Activated CD4-positive, alpha-beta T cell treated with anti-CD3 and anti-CD28 coated beads, Interleukin-2, amount 50 U/mL, for 48 hours (primary cell): ENCODE data around the gene LTBR.
A peak's percentile ranks its signal among the peaks of the same experiment; 100 is the strongest.

ENCODE experiments used
- DNase-seq, 2 experiments: peaks; one replicate each; pipeline ENCODE4 v3.0.0-alpha.2; 2020

The LTBR gene

GRCh38 chr12:6368906-6369525 is 14.9 kb upstream of the LTBR start:
- DNase-seq, result no peak

- no peak for DNase-seq
Observed at GRCh38 chr12:6369916-6370575, 13.9 kb upstream of the LTBR start.

GRCh38 chr12:6370576-6370935 is 13.4 kb upstream of the LTBR start:
- no peak for DNase-seq

- DNase-seq, result no peak
Observed at GRCh38 chr12:6370994-6371754, 12.8 kb upstream of the LTBR start.

- DNase-seq, result peak in 1 of 2 experiments; percentile 17
Observed at GRCh38 chr12:6372403-6373003, 11.5 kb upstream of the LTBR start.

- DNase-seq, result no peak
Observed at GRCh38 chr12:6373022-6373787, 10.8 kb upstream of the LTBR start.

GRCh38 chr12:6374028-6374785 is 9.8 kb upstream of the LTBR start:
- no peak for DNase-seq

GRCh38 chr12:6374786-6375160 is 9.2 kb upstream of the LTBR start:
- no peak for DNase-seq

GRCh38 chr12:6375269-6376078 is 8.5 kb upstream of the LTBR start, which contains the start of gene SCNN1A:
SCNN1A (minus strand) TSS chr12:6375563; CDS start chr12:6374783, 780 bp downstream.
- no peak for DNase-seq

- DNase-seq, result peak in 1 of 2 experiments; percentile 25
Observed at GRCh38 chr12:6376079-6376869, 7.7 kb upstream of the LTBR start.

- no peak for DNase-seq
Observed at GRCh38 chr12:6376870-6377666, 6.9 kb upstream of the LTBR start.

GRCh38 chr12:6377667-6377994 is 6.3 kb upstream of the LTBR start:
- no peak for DNase-seq

GRCh38 chr12:6378709-6379472 is 5.1 kb upstream of the LTBR start:
- DNase-seq, result no peak

- no peak for DNase-seq
Observed at GRCh38 chr12:6380141-6381121, 3.5 kb upstream of the LTBR start.

- no peak for DNase-seq
Observed at GRCh38 chr12:6382371-6382770, 1.6 kb upstream of the LTBR start.

- DNase-seq, result no peak
Observed at GRCh38 chr12:6382982-6383381, 980 bp upstream of the LTBR start.
